HG03064 (cell line): ENCODE results near the gene PICK1.
"Not testable (repeated sequence)": the region's sequence is repeated elsewhere in the genome, so short reads cannot be mapped to it uniquely, and the experiment has no call there.

Source experiments
- ATAC-seq: cut with Tn5 transposase; IDR thresholded peaks from one replicate; pipeline ENCODE4 v1.9.1; 2021; ENCODE audit warnings: low read depth; ENCODE audit not compliant: unreplicated experiment

Gene PICK1

DNA sequence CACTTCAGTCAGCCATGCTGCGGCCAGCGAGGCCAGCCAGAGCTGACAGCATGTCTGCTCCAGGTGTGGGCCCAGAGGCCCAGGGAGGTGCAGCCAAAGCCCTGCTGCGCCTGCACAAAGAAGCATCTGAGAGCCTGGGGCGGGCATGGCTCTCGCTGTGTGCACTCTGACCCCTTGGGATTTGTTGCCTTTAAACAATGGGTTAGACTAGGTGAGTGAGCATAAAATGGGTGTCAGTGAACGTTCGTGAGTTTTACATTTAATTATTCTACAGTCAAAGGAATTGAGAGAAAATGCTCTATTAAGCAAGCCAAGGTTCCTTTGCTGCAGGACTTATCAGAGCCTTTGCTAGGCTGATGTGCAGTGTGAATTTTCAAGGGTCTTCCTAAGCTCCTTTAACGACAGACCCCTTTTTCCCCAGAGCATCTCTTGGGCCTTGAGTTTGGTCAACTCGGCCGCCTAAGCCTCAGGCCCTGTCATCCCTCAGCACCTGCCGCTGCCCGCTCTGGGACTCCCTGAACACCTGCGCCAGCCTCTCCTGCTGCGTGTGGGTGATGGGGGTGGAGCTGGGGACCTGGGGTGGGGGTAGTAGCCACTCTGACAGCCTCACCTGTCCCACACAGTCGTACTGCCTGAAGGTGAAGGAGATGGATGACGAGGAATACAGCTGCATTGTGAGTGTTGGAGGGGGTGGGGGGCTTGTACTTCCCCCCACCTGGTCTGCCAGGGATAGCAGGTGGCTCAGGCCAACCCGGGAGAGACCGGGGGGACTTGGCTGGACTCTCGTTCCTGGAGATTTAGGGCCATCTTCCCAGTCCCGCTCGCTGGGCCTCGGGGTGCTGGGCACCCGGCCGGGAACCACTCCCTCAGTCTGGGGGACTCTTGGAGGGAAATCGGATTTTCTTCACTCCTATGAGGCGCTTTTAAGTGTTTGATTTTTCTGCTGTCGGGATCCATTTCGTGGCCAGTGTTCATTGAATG, 16.2 kb downstream of the PICK1 start:
- no peak for ATAC-seq

DNA sequence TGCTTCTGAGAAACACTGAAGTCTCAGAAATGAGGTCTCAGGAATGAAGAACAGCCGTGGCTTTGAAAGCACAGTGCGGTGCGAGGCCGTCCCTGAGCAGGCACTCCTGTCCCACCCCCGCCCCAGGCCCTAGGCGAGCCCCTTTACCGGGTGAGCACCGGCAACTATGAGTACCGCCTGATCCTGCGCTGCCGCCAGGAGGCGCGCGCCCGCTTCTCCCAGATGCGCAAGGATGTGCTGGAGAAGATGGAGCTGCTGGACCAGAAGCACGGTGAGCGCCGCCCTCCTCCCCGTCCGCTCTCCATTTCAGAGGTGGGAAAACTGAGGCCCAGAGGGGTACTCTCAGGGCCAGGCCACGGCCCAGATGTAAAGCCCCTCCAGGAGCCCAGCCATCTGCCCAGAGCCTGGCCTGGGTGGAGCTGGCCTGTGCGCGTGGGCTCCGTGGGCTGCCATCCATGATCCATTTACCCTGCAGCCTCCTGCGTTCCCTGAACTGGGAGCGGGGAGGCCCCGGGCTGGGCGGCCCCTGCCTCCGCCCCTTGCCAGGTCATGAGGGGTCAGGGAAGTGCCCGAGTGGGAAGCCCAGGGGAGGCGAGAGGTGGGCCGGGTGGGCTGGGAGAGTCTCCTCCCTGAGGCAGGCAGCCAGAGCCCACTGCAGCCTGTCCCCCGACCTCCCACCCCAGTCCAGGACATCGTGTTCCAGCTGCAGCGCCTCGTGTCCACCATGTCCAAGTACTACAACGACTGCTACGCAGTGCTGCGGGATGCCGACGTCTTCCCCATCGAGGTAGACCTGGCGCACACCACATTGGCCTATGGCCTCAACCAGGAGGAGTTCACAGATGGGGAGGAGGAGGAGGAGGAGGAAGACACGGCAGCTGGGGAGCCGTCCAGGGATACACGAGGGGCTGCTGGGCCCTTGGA, 17.2 kb downstream of the PICK1 start:
- no peak for ATAC-seq

DNA sequence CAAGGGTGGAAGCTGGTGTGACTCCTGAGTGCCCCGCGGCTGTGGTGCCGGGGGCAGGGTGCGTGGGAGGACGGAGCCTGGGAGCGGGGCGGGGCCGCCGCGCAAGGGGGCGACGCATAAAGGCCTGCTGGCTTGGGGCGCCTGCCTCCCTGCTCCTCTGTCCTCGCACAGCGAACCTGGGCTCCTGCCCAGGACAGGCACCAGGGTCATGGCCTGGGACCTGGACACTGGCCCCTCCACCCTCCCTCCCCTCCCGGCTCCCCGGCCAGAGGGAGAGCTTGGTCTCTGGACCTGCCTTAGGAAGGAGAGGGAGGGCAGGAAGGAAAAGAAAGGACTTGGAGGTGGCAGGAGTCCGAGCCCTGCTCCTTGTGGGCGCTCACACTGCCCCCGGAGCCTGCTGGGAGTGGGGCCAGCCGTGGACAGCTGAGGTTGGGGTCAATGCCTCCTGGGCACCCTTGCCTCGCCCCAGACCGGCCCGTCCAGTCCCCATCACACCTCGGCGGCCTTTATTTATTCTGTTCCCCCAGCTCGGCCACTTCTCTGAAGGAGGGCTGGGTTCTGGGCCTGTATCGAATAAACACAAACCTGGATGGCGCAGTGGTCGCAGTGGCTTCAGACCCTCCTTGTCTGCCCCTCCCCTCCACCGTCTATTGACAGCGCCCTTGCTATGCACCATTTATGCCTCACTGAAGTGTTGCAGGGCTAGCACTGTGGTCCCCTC, 18.1 kb downstream of the PICK1 start:
- ATAC-seq, result no peak

DNA sequence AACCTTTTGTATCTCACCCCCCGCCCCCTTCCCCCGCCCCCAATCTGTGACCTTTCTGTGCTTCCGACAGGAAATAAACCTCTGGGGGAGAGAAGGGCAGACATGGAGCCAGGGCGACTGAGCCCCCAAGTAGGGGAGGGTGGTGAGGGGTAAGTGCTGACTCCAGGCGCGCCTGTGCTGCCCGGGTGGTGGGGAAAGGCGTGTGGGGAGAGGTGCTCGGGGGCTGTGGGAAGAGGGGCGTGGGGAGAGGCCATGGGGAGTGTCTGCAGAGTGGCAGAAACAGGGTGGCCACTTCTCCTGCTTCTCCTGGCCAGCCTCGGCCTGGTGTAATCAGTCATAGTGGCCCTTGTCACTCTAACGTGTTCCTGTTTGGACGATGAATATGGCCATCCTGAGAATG, 18.8 kb downstream of the PICK1 start:
- no peak for ATAC-seq

DNA sequence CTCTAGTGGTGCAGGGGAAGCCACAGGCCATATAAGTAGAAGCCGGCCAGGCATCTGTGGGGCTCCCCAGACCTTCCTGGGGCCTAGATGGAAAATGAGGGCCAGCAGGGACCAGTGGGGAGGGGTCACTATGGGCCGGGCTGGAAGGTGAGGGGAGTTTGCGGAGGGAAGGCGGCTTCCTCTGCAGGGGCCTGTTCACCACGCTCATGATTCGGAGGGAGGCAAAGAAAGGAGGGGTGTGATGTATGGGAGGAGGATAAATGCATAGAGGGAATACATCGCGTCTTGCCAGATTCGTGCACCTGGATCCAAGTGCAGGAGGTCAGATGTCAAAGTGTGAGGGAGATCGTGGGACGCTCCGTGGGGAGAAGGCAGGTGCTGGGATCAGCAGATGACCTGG, 19.9 kb downstream of the PICK1 start:
- ATAC-seq, result no peak

DNA sequence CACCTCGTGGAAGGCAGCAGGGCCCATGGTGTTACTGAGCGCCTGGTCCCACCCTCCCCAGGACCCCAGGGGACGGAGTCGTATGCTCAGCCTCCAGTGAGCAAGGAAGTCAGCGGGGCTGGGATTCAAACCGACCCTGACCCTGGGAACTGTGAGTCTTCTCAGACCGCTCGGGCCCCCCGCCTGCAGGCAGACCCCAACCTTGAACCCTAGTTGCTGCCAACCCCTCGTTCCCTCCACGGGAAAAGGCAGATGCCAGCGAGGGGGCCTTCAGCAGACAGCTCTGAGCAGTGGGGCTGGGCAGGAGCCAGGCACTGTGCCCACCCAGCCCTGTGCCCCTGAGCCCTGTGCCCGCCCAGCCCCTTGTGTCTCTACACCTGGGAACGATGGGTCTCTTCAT, 20.4 kb downstream of the PICK1 start:
- no peak for ATAC-seq

GRCh38 chr22:38078046-38078840, 21.0 kb downstream of the PICK1 start:
- ATAC-seq, result no peak

GRCh38 chr22:38079208-38079607, 22.0 kb downstream of the PICK1 start:
- not testable (repeated sequence) for ATAC-seq

DNA sequence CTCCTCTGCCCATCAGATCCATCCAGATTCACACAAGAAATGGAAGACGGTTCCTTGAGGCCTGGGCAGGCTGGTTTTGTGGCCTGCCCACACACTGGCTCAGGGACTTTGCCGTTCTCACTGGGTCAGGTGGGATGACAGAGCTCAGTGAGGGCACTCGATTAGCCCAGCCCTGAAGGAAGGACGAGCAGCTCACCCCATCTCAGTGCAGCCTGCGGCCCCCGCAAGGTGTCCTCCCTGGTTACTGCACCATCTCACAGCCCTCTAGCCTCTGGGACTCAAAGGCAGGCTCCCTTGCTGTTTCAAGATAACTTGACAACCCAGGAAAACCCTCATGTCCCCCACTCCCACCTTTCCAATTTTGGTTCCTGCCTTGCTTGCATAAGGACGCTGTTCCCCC, 22.6 kb downstream of the PICK1 start:
- ATAC-seq, result no peak

DNA sequence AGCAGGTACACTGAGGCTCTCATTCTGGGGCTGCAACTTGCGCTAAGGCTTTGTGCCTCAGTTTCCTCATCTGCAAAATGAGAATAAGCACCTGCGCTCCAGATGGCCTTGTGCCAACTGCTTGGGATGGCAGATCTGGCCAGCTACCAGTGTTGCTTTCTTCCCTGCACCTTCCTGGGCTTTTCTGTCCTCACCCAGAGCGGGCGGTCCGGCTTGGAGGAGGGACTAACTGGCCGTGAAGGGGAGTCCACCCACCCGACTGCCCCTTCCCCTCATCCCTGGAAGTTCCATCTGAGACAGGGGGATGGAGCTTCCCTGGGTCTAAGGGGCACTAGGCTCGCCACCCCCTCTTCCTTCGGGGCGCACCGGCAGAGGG, 23.3 kb downstream of the PICK1 start:
- ATAC-seq, result no peak

DNA sequence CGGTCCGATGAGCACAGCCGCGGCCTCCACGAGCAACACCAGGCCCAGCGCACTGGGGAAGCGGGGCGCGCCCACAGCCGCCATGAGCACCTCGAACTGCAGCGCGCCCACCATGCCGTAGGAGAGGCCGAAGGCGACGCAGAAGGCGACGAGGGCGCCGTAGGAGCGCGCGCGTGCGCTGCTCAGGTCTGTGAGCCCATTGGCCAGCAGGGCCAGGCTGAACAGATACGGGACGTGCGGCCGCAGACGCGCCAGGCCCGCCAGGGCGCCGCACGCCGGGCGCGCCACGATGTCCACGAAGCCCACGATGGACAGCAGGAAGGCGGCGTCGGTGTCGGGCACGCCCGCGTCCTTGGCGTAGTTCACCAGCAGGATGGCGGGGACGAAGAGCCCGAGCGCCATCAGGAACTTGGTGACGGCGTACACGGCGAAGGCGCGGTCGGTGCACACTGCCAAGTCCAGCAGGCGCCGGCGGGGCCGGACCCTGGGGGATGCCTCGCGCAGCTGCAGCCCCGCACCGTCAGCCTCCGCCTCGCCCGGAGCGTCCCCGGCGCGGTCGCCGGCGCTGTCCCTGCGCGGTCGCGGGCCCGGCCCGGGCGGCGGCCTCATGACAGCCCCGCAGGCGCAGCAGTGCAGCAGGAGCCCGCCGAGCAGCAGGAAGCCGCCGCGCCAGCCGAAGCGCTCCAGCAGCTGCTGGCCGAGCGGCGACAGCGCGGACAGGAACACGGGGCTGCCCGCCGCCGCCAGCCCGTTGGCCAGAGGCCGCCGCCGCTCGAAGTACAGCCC, 23.8 kb downstream of the PICK1 start:
- no peak for ATAC-seq

DNA sequence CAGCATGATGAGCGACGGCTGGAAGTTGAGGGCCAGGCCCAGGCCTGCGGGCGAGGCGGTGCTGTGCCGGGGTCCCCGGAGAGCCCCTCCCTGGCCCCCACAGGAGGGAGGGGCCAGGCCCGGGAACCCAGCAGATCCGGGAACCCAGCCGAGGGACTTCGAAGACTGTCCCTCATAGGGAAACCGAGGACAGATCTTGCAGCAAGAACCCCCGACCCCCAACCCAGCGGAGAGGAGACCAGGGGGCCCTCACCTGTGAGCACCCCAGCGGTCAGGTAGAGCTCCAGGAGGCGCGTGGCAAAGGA, 24.4 kb downstream of the PICK1 start:
- ATAC-seq, result no peak

DNA sequence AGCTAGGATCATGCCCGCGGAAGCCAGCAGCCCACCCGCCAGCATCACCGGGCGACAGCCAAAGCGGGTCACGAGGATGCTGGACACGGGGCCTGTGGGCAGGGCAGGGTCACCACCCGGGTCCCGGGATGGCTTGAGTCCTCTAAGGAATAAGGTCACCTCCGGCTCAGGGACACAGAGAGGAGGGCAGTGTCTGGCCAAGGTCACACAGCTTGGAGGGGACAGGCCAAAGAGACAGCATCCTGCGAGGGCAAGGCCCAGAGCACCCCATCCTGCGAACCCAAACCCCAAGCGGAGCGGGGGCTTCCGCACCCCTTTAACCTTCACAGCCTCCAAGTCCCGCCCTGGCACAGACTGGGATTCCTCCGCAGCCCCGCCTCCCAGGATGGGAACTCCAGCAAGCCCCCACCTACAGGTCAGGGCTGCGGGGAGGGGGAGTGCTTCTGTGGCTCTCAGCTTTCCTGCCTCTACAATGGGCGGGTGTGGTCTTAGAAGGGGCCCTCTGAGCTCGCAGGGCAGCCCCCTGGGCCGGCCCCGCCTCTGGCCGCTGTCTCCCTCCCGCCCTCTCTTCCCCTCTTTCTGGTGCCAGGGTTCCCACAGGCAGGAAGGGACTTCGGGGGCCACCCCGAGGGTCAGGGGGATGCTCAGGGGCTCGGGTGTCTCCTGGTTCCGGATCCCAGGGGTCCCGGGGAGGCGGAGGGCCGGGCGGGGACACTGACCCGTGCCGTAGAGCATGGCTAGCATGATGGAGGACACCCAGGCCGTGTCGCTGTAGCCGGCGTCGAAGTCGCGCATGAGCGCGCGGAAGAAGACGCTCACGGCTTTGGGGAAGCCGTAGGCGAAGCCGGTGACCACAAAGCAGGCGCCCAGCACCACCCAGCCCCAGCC, 25.0 kb downstream of the PICK1 start:
- ATAC-seq, result no peak

DNA sequence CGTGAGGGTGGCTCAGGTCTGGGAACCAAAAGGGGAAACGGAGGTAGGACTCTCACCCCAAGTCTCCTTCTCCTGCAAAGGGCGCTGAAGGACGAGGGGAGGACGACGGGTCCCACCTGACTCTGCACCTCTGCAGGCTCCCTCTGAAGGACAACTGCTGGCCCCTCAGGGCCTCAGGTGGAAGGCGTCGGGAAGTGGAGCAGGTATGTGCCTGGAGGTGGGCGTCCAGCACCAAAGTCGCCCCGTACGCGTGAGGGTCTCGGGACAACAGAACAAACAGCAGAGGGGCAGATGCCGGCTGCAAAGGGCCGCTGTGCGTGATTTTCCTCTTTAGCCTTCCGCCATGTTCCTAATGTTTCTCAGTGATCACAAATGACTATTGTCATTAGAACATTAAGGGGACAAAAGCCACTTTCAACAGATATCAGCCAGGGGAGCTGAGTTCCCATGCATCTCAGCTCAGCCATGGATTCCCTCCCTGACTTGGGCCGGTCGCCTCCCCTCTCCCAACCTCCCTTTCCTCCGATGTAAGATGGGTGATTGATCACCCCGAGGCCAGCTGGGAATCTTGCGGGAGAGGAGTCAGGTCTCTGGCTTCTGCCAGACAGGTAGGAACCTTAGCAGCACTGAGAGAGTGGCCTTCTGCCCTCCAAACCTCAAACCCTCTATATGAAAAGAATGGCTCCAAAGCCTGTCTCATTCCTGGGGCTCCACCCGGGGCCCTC, 25.9 kb downstream of the PICK1 start:
- no peak for ATAC-seq

GRCh38 chr22:38083931-38084631, 26.9 kb downstream of the PICK1 start, which contains the start of gene SLC16A8:
TSS of gene SLC16A8 (minus strand) at chr22:38084184. CDS start at chr22:38082873, 1,311 bp downstream.
- ATAC-seq, result no peak

DNA sequence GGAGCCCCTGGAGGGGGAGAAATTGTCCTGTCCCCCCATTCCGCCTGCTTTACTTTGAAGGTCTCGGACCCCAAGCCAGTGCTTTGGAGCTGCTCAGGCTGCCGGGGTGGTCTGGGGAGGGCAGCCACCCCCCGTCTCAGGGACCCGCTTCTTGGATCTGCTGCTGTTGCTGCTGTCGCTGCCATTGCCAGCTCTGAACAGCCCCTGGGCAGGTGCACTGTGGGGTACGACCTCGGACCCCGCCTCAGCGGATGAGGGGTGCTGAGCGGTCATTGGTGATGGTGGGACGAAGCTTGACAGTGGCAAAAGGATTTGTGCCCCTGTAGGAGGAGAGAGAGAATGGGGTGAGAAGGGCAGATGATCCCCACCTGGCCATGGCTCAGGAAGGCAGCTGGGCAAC, 27.9 kb downstream of the PICK1 start:
- no peak for ATAC-seq

DNA sequence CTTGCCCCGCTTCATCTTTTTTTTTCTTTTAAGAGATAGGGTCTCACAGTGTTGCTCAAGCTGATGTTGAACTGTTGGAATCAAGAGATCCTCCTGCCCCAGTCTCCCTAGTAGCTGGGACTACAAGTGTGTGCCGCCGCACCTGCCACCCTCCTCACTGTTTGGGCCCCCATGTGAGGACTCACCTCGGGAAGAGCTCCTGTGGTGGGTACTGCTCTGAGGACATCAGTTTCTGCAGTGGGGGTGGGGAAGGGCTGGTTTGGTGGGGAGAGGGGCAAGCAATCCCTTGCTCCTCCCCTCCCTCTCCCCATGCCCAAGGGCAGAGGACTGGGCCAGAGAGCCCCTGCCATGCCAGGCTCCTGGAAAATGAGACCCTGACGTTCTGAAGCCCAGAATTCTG, 28.3 kb downstream of the PICK1 start:
- no peak for ATAC-seq
